ENCODE measurements around the gene ZNF487.
"Not testable (repeated sequence)": the region's sequence is repeated elsewhere in the genome, so short reads cannot be mapped to it uniquely, and the experiment has no call there.

The ZNF487 gene

DNA sequence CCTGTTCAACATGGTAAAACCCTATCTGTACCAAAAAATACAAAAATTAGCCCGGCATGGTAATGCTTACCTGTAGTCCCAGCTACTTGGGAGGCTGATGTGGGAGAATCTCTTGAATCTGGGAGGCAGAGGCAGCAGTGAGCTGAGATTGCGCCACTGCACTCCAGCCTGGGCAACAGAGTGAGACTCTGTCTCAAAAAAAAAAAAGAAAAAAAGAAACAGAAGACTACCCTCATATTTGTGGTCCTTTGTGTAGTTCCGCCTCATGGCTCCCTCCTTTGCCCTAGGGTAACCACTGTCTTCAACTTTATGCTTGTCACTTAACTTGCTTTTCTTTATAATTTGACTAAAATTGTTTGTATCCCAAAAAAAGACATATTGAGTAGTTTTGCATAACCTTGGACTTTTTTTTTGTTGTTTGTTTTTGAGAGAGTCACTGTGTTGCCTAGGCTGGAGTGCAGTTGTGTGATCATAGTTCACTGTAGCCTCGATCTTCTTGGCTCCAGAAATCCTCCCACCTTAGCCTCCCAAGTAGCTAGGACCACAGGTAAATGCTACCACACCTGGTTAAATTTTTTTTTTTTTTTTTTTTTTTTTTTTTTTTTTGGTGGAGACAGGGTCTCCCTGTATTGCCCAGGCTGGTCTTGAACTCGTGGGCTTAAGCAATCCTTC lies 3.7 kb downstream of the ZNF487 start:
- no peak for DNase-seq (ENCODE audit: low read depth)

DNA sequence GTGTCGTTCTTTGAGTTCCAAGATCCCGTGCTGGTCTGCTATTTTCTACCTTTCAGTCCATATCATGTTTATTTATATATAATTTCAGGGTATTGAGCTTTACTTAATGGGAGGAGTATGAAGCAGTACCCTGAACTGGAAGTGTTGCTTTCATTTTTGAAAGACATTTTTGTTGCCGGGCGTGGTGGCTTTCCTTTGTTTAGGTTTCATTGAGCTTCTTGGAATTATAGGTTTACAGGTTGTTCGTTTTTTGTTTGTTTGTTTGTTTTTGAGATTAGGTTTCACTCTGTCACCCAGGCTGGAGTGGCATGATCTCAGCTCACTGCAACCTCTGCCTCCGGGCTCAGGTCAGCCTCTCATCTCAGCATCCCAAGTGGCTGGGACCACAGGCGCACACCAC lies 7.4 kb downstream of the ZNF487 start:
- no peak for DNase-seq (ENCODE audit: low read depth)

DNA sequence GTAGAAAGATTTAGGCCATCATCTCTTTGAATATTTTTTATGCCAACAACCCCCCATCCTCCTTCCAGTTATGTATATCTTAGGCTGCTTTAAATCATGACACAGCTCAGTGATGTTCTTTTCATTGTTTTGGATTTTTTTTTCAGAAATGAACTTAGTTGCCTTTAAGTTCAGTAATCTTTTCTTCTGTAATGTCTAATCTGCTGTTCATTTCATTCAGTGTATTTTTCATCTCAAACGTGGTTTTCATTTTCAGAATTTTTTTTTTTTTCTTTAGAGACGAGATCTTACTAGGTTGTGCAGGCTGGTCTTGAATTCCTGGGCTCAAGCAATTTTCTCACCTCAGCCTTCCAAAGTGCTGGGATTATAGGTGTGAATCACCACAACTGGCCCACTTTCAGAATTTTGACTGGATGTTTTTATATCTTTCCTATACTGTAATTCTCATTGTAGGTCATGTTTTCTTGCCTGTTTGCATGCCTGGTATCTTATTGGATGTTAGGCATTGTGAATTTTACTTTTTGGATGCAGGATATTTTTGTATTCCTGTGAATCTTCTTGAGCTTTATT lies 8.1 kb downstream of the ZNF487 start:
- no peak for DNase-seq (ENCODE audit: low read depth)

DNA sequence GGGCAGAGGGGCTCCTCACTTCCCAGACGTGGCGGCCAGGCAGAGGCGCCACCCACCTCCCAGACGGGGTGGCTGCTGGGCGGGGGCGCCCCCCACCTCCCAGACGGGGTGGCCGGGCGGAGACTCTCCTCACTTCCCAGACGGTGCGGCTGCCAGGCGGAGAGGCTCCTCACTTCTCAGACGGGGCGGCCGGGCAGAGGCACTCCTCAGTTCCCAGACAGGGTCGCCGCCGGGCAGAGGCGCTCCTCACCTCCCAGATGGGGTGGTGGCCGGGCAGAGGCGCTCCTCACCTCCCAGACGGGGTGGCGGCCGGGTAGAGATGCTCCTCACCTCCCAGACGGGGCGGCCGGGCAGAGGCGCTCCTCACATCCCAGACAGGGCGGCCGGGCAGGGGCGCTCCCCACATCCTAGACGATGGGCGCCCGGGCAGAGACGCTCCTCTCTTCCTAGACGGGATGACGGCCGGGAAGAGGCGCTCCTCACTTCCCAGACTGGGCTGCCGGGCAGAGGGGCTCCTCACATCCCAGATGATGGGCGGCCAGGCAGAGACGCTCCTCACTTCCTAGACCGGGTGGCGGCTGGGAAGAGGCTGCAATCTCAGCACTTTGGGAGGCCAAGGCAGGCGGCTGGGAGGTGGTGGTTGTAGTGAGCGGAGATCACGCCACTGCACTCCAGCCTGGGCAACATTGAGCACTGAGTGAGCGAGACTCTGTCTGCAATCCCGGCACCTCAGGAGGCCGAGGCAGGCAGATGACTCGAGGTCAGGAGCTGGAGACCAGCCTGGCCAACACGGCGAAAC lies 9.5 kb downstream of the ZNF487 start:
- not testable (repeated sequence) for DNase-seq (ENCODE audit: low read depth)

DNA sequence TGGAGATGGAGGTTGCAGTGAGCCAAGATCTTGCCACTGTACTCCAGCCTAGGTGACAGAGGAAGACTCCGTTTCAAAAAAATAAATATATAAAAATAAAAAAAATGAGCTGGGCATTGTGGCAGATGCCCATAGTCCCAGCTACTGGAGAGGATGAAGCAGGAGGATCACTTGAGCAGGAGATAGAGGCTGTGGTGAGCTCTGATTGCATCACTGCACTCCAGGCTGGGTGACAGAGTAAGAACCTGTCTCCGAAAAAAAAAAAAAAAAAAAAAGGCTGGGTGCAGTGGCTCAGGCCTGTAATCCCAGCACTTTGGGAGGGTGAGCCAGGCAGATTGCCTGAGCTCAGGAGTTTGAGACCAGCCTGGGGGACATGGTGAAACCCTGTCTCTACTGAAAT lies 11.8 kb downstream of the ZNF487 start:
- no peak for DNase-seq (ENCODE audit: low read depth)

DNA sequence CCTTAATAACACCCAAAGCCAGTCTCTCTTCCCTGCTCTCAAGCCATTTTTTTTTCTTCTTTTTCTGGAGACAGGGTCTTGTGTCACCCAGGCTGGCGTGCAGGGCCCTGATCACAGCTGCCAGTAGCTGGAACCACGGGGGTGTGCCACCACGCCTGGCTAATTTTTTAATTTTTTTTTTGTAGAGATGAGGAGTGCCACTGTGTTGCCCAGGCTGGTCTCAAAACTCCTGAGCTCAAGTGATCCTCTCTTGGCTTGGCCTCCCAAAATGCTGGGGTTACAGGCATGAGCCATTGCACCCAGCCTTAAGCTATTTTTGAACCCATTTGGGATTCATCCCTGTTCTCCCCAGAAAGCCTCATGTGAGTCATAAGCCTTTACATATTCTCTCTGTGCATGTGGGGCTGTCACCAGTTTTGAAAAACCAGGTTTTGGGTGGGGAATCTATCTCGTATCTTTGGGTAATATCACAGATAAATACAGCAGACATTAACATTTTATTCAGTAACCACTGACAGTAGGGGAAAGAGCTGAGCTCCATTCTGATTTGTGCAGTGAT lies 15.5 kb downstream of the ZNF487 start:
- no peak for DNase-seq (ENCODE audit: low read depth)

DNA sequence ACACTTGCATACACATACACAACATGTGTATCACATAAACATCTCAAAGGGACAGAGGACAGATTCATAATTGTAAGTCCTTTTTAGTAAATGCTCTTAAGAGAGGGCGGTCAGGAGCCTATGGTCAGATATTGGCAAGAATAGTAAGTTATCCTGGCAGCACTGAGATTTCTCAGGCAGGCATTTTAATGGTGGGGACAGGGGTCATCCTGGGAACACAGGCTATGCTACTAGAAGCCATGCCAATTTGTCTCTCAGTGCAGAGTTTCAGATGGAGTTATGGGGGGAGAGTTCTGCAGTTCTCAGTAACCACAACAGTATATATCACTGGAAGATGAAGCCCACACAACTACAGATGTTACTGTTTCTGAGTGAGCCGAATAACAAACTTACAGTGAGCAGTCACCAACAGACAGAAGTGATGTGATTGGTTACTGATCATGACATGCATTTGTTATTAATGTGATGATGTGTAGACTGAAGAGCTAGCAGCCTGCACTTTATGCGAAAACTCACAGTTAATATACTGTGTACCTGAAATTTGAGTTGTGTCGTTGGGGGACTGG lies 16.4 kb downstream of the ZNF487 start:
- no peak for DNase-seq (ENCODE audit: low read depth)

DNA sequence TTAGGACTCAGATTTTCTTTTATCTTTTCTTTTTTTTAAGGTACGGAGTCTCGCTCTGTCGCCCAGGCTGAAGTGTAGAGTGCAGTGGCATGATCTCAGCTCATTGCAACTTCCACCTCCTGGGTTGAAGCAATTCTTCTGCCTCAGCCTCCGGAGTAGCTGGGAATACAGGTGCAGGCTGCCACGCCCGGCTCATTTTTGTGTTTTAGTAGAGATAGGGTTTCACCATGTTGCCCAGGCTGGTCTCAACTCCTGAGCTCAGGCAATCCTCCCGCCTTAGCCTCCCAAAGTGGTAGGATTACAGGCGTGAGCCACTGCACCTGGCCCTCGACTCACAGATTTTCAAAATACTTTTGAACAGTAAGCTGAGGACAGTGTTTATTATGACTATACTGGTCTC lies 17.1 kb downstream of the ZNF487 start:
- DNase-seq (ENCODE audit: low read depth): not testable (repeated sequence)

DNA sequence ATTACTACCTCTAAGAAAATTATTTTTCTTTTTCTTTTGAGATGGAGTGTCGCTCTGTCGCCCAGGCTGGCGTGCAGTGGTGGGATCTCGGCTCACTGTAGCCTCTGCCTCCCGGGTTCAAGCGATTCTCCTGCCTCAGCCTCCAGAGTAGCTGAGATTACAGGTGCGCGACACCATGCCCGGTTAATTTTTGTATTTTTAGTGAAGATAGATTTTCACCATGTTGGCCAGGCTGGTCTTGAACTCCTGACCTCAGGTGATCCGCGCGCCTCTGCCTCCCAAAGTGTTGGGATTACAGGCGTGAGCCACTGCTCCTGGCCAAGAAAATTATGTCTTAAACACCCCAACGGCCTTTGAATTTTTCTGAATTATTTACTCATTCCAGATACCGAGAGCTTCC lies 19.6 kb downstream of the ZNF487 start:
- not testable (repeated sequence) for DNase-seq (ENCODE audit: low read depth)

DNA sequence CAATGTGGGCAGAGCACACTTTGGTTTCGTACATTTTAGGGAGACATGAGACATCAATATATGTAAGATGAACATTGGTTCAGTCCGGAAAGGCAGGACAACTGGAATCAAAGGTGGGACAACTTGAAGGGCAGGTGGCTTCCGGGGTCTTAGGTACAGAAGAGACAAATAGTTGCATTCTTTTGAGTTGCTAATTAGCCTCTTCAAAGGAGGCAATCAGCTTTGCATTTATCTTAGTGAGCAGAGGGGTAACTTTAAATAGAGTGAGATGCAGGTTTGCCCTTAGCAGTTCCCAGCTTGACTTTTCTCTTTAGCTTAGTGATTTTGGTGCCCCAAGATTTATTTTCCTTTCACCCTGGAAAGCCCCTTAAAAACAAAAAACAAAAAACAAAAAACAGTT lies 21.3 kb downstream of the ZNF487 start:
- DNase-seq (ENCODE audit: low read depth): no peak

DNA sequence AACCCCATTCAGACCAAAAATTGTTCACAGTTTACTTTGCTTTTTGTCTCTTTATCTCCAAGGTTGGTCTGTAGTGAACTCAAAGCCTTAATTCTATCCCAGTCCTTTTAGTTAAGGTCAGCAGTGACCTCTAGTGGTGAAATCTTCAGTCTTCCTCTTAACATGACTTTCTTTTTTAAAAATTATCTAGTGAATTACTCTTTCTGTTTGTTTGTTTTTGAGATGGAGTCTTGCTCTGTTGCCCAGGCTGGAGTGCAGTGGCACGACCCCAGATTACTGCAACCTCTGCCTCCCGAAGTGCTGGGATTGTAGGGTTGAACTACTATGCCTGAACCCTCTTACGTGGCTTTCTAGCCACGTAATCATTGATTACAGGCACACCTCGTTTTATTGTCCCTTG lies 25.0 kb downstream of the ZNF487 start:
- DNase-seq (ENCODE audit: low read depth): no peak

DNA sequence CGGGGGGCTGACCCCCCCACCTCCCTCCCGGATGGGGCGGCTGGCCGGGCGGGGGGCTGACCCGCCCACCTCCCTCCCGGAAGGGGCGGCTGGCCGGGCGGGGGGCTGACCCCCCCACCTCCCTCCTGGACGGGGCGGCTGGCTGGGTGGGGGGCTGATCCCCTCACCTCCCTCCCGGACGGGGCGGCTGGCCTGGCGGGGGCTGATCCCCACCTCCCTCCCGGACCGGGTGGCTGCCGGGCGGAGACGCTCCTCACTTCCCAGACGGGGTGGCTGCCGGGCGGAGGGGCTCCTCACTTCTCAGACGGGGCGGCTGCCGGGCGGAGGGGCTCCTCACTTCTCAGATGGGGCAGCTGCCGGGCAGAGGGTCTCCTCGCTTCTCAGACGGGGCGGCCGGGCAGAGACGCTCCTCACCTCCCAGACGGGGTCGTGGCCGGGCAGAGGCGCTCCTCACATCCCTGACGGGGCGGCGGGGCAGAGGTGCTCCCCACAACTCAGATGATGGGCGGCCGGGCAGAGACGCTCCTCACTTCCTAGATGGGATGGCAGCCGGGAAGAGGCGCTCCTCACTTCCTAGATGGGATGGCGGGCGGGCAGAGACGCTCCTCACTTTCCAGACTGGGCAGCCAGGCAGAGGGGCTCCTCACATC lies 28.3 kb downstream of the ZNF487 start:
- DNase-seq (ENCODE audit: low read depth): not testable (repeated sequence)

DNA sequence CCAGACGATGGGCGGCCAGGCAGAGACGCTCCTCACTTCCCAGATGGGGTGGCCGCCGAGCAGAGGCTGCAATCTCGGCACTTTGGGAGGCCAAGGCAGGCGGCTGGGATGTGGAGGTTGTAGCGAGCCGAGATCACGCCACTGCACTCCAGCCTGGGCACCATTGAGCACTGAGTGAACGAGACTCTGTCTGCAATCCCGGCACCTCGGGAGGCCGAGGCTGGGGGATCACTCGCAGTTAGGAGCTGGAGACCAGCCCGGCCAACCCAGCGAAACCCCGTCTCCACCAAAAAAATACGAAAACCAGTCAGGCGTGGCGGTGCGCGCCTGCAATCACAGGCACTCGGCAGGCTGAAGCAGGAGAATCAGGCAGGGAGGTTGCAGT lies 28.8 kb downstream of the ZNF487 start:
- DNase-seq (ENCODE audit: low read depth): not testable (repeated sequence)

DNA sequence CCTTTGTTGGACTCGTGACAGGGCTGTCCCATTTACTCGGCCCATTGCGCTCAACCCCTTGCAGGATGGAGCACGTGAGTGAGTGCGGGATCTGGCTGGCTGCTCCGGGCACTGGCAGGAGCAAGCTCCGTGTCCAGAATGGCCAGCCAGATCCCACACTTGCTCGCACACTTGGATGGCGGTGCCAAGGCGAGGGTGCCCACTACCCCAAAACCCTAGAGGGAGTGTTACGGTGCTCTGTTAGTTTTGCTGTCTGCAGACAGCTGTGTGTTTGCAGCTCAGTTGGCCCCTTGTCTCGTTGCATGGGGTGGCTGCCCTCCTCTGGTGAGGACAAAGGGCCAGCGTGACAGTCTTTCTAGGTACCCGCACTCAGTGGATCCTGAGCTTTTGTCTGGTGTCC lies 34.2 kb downstream of the ZNF487 start:
- no peak for DNase-seq (ENCODE audit: low read depth)

DNA sequence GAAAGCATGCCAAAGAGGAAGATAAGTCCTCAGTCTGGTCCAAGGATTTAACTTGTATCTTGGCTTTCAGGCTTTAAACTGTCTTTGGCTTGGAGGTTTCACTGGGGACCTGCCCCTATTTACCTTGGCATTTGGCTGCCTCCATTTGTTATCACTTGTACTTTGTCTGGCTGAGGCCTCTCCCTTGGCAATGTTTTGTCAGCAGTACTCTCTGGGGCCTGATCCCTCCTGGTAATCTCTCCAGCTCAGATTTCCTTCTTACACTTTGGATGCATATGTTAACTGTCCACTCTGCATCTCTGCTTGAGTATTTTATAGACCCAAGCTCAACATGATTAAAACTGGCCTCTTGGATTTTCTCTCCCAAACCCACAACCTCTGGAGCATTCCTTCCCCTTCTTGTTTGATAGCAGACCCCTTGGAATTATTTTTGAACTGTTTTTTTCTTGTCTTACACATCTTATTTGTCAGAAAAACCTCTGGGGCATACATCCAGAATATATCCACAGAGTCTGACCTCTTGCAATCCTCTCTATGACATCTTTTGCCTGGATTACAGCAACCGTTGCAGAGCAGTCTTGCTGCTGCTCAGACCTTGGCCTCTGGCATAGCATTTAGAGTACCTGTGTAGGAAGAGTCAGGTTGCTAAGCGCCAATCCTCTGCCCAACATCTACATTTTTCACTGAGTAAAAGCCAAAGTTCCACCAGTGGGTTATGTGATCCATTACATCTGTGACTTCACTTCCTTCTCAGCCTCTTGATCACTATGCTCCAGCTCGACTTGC lies 35.2 kb downstream of the ZNF487 start:
- no peak for DNase-seq (ENCODE audit: low read depth)

DNA sequence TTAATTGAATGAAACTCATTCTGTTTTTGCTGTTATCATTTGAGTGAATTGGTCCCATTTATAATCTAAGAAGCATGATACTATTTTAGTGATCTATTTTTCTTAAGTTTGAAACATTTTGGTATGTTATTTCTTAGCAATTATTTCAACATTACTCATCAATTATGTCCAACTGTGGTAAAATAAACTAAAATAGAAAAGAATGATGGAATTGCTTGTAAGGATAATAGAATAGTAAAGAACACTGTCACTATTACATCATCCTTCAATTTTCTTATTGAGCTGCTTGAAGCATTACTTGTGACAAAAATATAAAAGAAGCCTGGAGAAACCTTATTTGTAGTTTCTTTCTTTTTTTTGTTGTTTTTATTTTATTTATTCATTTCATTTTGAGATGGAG lies 42.4 kb downstream of the ZNF487 start:
- peak; percentile 20 for DNase-seq (ENCODE audit: low read depth)

DNA sequence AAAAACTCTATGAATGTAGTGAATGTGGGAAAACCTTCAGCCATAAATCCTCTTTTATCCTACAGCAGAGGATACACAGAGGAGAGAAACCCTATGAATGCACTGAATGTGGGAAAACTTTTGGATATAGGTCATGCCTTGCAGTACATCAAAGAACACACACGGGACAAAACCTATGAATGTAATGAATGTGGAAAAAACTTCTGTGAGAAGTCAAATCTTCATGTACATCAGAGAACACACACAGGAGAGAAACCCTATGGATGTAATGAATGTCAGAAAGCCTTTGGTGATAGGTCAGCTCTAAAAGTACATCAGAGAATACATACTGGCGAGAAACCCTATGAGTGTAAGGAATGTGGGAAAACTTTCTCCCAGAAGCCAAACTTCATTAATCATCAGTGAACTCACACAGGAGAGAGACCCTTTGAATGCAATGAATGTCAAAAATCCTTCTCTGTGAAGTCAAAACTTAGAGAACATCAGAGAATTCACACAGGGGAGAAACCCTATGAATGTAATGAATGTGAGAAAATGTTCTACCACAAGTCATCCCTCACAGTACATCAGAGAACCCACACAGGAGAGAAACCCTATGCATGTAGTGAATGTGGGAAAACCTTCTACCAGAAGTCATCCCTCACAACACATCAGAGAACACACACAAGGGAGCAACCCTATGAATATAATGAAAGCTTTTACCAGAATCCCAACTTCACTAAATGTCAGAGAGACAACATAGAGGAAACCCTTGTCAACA lies 45.6 kb downstream of the ZNF487 start:
- no peak for DNase-seq (ENCODE audit: low read depth)

DNA sequence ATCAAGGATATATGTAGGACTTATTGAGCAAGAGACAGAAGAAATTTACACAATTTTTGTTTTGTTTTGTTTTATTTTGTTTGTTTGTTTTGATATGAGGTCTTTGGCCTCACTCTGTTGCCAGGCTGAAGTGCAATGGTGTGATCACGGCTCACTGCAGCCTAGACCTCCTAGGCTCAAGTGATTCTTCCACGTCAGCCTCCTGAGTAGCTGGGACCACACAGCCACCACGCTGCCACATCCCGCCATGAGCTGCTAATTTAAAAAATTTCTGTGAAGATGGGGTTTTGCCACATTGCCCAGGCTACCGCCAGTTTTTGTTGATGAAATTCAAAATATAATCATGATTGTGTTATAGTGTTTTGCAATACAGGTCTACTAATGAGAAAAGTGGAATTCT lies 54.9 kb downstream of the ZNF487 start:
- DNase-seq (ENCODE audit: low read depth): no peak

DNA sequence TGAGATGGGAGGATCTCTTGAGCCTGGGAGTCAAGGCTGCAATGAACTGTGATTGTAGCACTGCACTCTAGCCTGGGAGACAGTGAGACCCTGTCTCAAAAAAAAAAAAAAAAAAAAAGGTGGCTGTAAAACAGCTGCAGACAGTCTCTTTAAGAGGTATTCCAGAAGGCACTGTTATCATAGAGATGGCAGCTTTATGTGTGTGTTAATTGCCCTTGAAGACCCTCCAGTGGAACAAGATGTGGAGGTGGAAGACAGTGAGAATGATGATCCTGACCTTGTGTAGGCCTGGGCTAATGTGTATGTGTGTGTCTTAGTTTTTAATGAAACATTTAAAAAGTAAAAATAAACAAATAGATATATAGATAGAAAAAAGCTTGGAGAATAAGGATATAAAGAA lies 66.0 kb downstream of the ZNF487 start:
- DNase-seq (ENCODE audit: low read depth): no peak

DNA sequence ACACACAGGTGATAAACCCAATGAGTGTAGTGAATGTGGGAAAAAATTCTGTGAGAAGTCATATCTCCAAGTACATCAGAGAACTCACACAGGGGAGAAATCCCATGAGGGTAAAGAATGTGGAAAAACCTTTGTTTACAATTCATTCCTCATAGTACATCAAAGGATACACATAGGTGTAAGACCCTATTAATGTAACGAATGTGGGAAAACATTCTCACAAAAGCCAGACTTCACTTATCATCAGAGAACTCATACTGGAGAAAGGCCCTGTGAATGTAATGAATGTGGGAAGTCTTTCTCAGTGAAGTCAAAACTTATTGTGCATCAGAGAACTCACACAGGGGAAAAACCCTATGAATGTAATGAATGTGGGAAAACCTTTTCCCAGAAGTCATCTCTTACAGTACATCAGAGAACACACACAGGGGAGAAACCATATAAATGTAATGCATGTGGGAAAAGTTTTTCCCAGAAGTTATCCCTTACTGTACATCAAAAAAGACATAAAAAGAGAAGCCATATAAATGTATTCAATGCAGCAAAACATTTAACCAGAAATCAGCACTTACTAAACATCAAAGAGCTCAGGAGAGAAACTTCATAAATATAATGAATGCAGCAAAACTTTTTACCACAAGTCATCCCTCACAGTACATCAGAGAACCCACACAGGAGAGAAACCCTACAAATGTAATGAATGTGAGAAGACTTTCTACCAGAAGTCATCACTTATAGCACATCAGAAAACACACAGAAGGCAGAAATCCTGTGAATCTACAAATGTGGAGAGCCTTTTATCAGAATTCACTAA lies 87.7 kb downstream of the ZNF487 start:
- DNase-seq (ENCODE audit: low read depth): no peak

All from GM04503 (cell line).